CD8-positive, alpha-beta memory T cell (primary cell): ENCODE data around the gene SNX7. TPM values are rescaled to one million over a fixed set of nuclear protein-coding genes. Genes with fewer than 3 reads are reported as not detected.

ENCODE experiments used
- CTCF ChIA-PET: fragments of 350-600 bp; sonication (Branson Sonifier 250); formaldehyde crosslinking; loops from one replicate; lab custom pipeline; 2021; ENCODE audit warnings: antibody characterized with exemption; lab: Charles Lee
- POLR2A ChIA-PET: fragments of 350-600 bp; sonication (Branson Sonifier 250); formaldehyde crosslinking; loops from one replicate; lab custom pipeline; 2021; ENCODE audit warnings: antibody characterized with exemption; lab: Charles Lee
- DNase-seq, 5 donors: peaks; one replicate each; pipeline versions ENCODE4 v3.0.0 to v3.0.0-alpha.2; 2020 to 2022; ENCODE audit warnings: mixed read lengths in 1 of 5
- H3K27ac ChIP-seq: one replicate; pipeline ENCODE4 v1.7.0; 2013; ENCODE audit warnings: low read depth, mild to moderate bottlenecking, low read length, moderate library complexity
- H3K27me3 ChIP-seq: 2 replicates; pipeline ENCODE4 v1.7.0; 2013; ENCODE audit warnings: low read length, mild to moderate bottlenecking; ENCODE audit not compliant: insufficient read depth, poor library complexity, severe bottlenecking
- H3K36me3 ChIP-seq: 2 replicates; pipeline ENCODE4 v1.7.0; 2013; ENCODE audit warnings: mild to moderate bottlenecking, low read length, moderate library complexity; ENCODE audit not compliant: insufficient read depth
- H3K4me1 ChIP-seq: 2 replicates; pipeline ENCODE4 v1.7.0; 2013; ENCODE audit warnings: mild to moderate bottlenecking, low read length, moderate library complexity; ENCODE audit not compliant: insufficient read depth
- H3K4me3 ChIP-seq: 2 replicates; pipeline ENCODE4 v1.7.0; 2013; ENCODE audit warnings: mild to moderate bottlenecking, low read length
- H3K9me3 ChIP-seq: 2 replicates; pipeline ENCODE4 v1.7.0; 2013; ENCODE audit warnings: mild to moderate bottlenecking, low read length
- H3K27ac Mint-ChIP-seq, 8 donors: one replicate each; pipeline ENCODE4 v1.8.0; 2020 to 2021; ENCODE audit warnings: mixed read lengths in 8 of 8, mild to moderate bottlenecking in 6 of 8, inconsistent platforms in 3 of 8, moderate library complexity in 3 of 8
- H3K27me3 Mint-ChIP-seq, 2 donors: one replicate each; pipeline ENCODE4 v1.8.0; 2020 to 2021; ENCODE audit warnings: mixed read lengths in 2 of 2, mild to moderate bottlenecking in 1 of 2, moderate library complexity in 1 of 2
- H3K36me3 Mint-ChIP-seq, 3 donors: one replicate each; pipeline ENCODE4 v1.8.0; 2020 to 2021; ENCODE audit warnings: mixed read lengths in 3 of 3, inconsistent platforms in 1 of 3, mild to moderate bottlenecking in 1 of 3
- H3K4me1 Mint-ChIP-seq, 3 donors: one replicate each; pipeline ENCODE4 v1.8.0; 2020 to 2021; ENCODE audit warnings: mixed read lengths in 3 of 3, inconsistent platforms in 1 of 3, mild to moderate bottlenecking in 1 of 3
- H3K4me3 Mint-ChIP-seq, 7 donors: one replicate each; pipeline ENCODE4 v1.8.0; 2020 to 2021; ENCODE audit warnings: mixed read lengths in 7 of 7, mild to moderate bottlenecking in 6 of 7, moderate library complexity in 4 of 7, inconsistent platforms in 2 of 7
- H3K9me3 Mint-ChIP-seq, 5 donors: one replicate each; pipeline ENCODE4 v1.8.0; 2020 to 2022; ENCODE audit warnings: mixed read lengths in 5 of 5, mild to moderate bottlenecking in 3 of 5, moderate library complexity in 2 of 5, inconsistent platforms in 1 of 5
- polyA plus RNA-seq: library from polyadenylated mRNA; unstranded; fragments of 300-500 nt; fragmentation: Illumina TruSeq; gene quantifications from one replicate; pipeline ENCODE4 v1.2.3, GENCODE V29; 2021
- total RNA-seq, 2 experiments: library from RNA; stranded (reverse); gene quantifications; one replicate each; pipeline ENCODE4 v1.2.3, GENCODE V29; 2021

Gene SNX7
- total and polyA plus RNA-seq, 3 experiments from 2014 or later, result 0.11 to 1.3 TPM; not detected in 1

DNA sequence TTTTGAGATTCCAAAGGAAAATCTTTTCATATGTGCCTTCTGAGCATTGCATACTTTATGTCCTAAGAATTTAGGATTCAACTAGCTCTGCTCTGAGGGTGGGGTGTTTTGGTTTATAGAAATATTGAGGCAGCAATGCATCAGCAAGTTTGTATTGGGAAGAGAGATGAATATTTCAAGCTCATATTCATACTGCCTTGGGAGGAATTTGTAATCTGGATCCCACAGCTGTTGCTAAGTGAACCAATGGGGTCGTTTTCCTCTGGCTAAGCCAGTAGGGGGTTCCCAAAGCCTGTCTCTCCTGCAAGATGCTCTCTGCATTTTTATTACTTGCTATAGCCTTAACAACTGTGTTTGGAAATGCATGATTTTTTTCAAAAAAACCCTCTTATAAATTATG is 130.6 kb downstream of the SNX7 start:
- H3K27ac Mint-ChIP-seq, result no peak overlapping the region
- ChIA-PET CTCF (interaction anchor here (3.2 kb wide), 1 partner anchor 389 kb away, joined by 9 read pairs; no protein-coding TSS in a partner anchor), POLR2A (no interaction called here)
- H3K4me1 Mint-ChIP-seq, result peaks cover 8 to 21% (median 15%) of the 10 kb centered on the region in 3 donors
- no peaks in the 10 kb centered on the region for H3K9me3 ChIP-seq
- H3K9me3 Mint-ChIP-seq, result no peaks in the 10 kb centered on the region
- no peak overlapping the region for H3K4me3 ChIP-seq
- peaks cover 5% of the 10 kb centered on the region for H3K4me1 ChIP-seq
- H3K36me3 ChIP-seq, result no peaks in the 10 kb centered on the region
- no peaks in the 10 kb centered on the region for H3K27me3 ChIP-seq
- no peak for DNase-seq
- no peak overlapping the region for H3K4me3 Mint-ChIP-seq
- H3K27ac ChIP-seq, result no peak overlapping the region
- H3K27me3 Mint-ChIP-seq, result peaks cover 0 to 2% of the 10 kb centered on the region in 2 donors
- H3K36me3 Mint-ChIP-seq, result peaks cover 0 to 1% (median 0%) of the 10 kb centered on the region in 3 donors

- Histone ChIP-seq H3K27me3 (no peaks in the 10 kb centered on the region), H3K4me1 (peaks cover 15% of the 10 kb centered on the region), H3K9me3 (no peaks in the 10 kb centered on the region), H3K36me3 (no peaks in the 10 kb centered on the region), H3K4me3 (no peak overlapping the region), H3K27ac (no peak overlapping the region)
- Mint-ChIP-seq H3K9me3 (no peaks in the 10 kb centered on the region), H3K27ac (peak overlapping the region in 1 of 8 donors; percentile 12), H3K27me3 (peaks cover 0 to 2% of the 10 kb centered on the region in 2 donors), H3K4me1 (peaks cover 18 to 31% (median 25%) of the 10 kb centered on the region in 3 donors), H3K36me3 (peaks cover 0 to 1% (median 0%) of the 10 kb centered on the region in 3 donors), H3K4me3 (no peak overlapping the region)
- DNase-seq, result no peak
- CTCF ChIA-PET, result interaction anchor here (1.0 to 3.2 kb wide), 8 partner anchors 9 to 895 kb away, joined by 3 to 9 read pairs (median 4); no protein-coding TSS in a partner anchor
- POLR2A ChIA-PET, result no interaction called here
Measured at GRCh38 chr1:98793136-98793535, 131.6 kb downstream of the SNX7 start.

DNA sequence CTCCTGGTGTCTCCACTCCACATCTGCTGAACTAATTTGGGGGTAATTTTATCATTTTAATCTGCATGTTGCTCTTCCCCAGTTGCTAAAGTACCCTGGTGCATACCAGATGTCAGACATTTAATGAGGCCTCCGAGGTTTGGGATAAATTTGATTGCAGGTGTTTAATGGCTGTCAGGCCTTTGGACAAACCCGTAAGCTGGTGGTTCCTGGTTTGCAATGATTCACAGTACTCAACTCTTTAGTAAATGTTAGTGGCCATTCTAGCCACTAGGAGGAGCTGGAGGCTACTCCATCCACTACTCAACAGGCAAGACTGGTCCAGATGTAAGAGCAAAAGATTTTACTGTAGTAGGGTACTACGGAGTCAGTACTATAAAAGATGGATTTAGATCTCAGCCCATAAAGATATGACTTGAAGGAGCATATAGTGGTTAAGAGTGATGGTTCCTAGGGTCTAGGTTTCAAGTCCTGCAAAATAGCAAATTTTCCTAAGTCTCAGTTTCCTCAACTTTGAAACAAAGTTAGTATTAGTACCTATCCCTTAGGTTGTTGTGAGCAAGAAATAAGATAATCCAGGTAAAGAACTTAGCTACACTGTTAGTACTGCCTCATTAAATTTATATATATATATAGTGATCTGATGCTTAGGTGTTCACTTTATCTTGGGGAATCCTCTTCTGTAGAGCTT is 132.8 kb downstream of the SNX7 start:
- Histone ChIP-seq H3K9me3 (no peaks in the 10 kb centered on the region), H3K4me1 (peaks cover 20% of the 10 kb centered on the region), H3K36me3 (no peaks in the 10 kb centered on the region), H3K4me3 (no peak overlapping the region), H3K27me3 (no peaks in the 10 kb centered on the region), H3K27ac (no peak overlapping the region)
- Mint-ChIP-seq H3K4me1 (peaks cover 25 to 40% (median 29%) of the 10 kb centered on the region in 3 donors), H3K4me3 (no peak overlapping the region), H3K27ac (peak overlapping the region in 2 of 8 donors; percentile 34 to 79), H3K27me3 (no peaks in the 10 kb centered on the region), H3K36me3 (peaks cover 0 to 2% (median 0%) of the 10 kb centered on the region in 3 donors), H3K9me3 (no peaks in the 10 kb centered on the region)
- CTCF ChIA-PET, result interaction anchor here (0.7 to 3.2 kb wide), 16 partner anchors 8 to 893 kb away, joined by 3 to 9 read pairs (median 4); partner anchors contain the start of gene PLPPR5
- POLR2A ChIA-PET, result no interaction called here
- DNase-seq, result peak; percentile 3 to 66 (median 60)

GRCh38 chr1:98796049-98796448 is 134.5 kb downstream of the SNX7 start:
- POLR2A ChIA-PET, result interaction anchor here (1.3 kb wide), 1 partner anchor 76 kb away, joined by 3 read pairs; no protein-coding TSS in a partner anchor
- peaks cover 0 to 6% (median 0%) of the 10 kb centered on the region in 3 donors for H3K36me3 Mint-ChIP-seq
- CTCF ChIA-PET, result no interaction called here
- H3K27ac Mint-ChIP-seq, result no peak overlapping the region
- Histone ChIP-seq H3K4me3 (no peak overlapping the region), H3K9me3 (no peaks in the 10 kb centered on the region), H3K27me3 (no peaks in the 10 kb centered on the region), H3K27ac (no peak overlapping the region), H3K36me3 (no peaks in the 10 kb centered on the region), H3K4me1 (peaks cover 20% of the 10 kb centered on the region)
- peaks cover 25 to 42% (median 29%) of the 10 kb centered on the region in 3 donors for H3K4me1 Mint-ChIP-seq
- H3K9me3 Mint-ChIP-seq, result no peaks in the 10 kb centered on the region
- no peak overlapping the region for H3K4me3 Mint-ChIP-seq
- no peaks in the 10 kb centered on the region for H3K27me3 Mint-ChIP-seq
- DNase-seq, result no peak

DNA sequence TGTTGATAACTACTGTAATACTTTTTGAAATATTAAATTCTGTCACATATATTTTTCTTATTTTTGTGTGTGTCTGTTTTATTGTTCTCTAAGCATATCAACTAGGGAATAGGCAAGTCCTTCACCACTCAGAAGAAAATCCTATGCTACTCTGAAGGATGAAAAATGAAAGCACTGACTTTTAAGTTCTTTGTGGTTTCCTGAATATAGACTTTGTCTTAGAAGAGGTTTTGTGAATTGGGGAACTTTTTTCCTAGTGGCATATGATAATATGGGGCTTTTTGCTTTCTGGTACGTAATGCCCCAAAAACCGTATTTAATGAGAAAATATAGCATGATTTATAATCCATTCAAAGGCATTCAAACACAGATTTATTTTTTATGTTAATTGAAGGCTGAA is 136.0 kb downstream of the SNX7 start:
- Histone ChIP-seq H3K9me3 (no peaks in the 10 kb centered on the region), H3K27ac (no peak overlapping the region), H3K36me3 (no peaks in the 10 kb centered on the region), H3K27me3 (no peaks in the 10 kb centered on the region), H3K4me3 (no peak overlapping the region), H3K4me1 (peaks cover 20% of the 10 kb centered on the region)
- Mint-ChIP-seq H3K27ac (peak overlapping the region in 1 of 8 donors; percentile 19), H3K27me3 (no peaks in the 10 kb centered on the region), H3K36me3 (peaks cover 0 to 6% (median 0%) of the 10 kb centered on the region in 3 donors), H3K4me3 (peak overlapping the region in 2 of 7 donors; percentile 16 to 17), H3K4me1 (peaks cover 25 to 42% (median 29%) of the 10 kb centered on the region in 3 donors), H3K9me3 (no peaks in the 10 kb centered on the region)
- ChIA-PET POLR2A (no interaction called here), CTCF (no interaction called here)
- peak in 2 of 5 donors; percentile 10 to 45 for DNase-seq
